NCI-H2227 (cell line): ENCODE measurements around the gene PRKRA.
"Not testable (repeated sequence)": the region's sequence is repeated elsewhere in the genome, so short reads cannot be mapped to it uniquely, and the experiment has no call there.

ENCODE experiments used
- DNase-seq: peaks from one replicate; lab custom pipeline; 2025; ENCODE audit not compliant: unreplicated experiment; lab: John Stamatoyannopoulos, UW

Gene PRKRA

DNA sequence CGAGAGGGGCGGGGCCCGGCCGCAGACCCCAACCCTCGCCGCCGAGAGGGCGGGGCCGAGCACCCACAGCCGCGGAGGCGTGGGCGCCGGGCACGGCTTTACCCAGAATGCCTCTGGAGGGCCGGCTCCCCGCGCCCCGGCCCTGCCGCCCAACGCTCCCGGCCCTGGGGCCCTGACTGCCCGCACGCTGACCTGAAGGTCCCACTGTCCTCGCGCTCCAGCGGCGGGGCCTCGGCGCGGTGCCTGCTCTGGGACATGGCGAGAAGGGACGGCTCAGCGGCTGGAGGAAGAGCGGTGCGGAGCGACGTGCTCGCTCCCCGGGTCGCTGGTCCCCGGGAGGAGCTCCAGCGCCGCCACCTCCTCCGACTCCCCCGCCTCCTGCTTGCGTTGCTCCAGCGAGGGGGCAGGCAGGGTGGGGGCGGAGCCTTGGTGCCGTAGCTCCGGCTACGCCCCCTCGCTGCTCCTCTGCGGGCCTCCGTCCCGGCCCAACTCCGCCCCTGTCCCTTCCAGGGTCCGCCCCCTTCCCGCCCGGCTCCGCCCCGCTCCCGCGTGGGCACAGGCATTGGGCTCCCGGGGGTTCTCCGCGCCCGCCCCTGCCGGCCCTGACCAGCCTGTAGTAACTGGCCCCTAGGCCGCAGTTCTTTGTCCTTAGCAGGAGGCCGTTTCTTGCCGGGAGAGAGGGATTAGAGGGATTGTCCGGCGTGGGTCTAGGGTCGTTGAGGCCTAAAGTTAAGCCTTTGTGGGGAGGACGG lies at the start of gene PRKRA, which contains the start of gene PJVK:
Gene PRKRA (minus strand): TSS at position 402 of the 752 bp plus-strand sequence. CDS start 145 bp downstream, at position 257.
Gene PJVK (plus strand): TSS at position 605 of the 752 bp plus-strand sequence. CDS start 2,032 bp downstream, outside the sequence.
- DNase-seq: peak; percentile 100

DNA sequence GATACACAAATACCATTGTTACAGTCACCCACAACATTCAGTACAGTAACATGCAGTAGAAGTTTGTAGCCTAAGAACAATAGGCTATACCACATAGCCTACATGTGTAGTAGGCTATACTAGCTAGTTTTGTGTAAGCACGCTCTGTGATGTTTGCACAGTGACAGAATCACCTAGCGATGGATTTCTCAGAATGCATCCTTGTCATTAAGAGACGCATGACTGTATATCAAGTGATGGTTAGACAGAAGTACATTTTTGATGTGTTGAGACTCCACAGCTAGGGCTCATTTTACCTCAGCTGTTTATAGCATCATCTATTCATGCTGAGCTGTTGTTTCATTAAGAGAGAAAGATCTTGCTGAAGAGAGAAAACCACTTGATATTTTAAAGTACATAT lies 48.7 kb upstream of the PRKRA start:
- DNase-seq: no peak

DNA sequence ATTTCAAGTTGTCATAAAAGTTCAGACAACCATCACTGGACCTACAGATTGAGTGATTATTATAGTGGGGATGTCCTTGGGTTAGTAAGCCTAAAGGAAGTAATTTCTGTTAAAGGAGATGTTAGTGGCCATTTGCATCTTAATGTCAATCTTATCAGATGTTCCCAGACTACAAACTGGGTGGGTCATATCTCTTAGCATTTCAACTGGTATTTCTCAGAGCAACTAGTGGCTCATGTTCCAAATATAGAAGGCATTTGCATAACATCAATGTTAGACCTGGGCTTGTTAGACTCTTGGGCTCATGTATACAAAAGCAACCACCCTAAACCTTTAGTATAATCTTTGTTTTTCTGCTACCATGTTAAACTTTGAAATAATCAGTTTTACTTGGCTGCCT lies 47.2 kb upstream of the PRKRA start:
- DNase-seq: no peak

DNA sequence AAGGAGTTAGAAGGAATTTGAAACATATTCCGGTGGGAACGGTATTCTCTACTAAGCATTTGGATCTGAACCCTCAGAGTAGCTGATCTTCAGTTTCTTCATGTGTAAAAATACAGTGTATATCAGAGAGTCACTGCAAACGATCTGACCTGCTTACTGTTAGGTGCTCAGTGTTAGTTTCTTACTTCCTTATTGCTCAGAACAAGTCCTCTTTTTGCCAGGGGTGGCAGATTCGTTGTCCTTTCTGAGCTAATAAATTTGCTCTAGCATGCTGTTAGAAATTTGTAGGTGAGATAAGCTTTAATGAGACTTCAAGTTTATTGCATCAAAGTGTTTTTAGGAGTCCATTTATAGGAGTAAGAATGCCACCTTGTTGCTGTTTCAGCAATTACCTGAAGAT lies 45.1 kb upstream of the PRKRA start:
- DNase-seq: no peak

DNA sequence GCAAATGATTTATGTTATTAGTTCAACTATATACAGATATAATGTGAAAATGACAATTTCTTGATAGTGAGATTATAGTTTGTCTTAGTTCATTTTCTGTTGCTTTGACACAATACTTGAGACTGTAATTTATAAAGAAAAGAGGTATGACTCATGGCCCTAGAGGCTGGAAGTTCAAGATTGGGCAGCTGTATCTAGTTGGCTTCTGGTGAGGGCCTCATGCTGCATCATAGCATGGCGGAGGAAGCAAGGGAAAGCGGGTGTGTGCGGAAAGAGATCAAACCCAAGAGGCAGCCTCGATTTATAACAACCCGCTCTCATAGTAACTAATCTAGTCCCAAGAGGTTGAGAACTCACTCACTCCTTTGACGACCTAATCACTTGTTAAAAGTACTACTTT lies 40.6 kb upstream of the PRKRA start:
- no peak for DNase-seq

DNA sequence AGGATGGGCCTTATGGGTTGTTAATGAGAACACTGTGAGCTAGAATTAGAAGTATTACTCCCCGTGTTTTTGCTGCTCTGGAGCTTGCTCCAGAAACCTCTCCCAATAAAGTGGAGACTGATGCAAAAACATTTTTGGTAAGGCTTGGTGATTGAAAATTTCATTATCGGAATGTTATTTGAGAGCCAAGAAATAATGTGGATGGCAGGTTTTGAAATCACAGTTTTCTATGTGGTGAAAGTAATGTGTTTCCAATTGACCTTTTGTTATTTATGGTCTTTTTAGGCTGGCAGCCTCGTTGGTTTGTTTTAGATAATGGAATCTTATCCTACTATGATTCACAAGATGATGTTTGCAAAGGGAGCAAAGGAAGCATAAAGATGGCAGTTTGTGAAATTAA lies 34.4 kb upstream of the PRKRA start:
- DNase-seq: no peak

DNA sequence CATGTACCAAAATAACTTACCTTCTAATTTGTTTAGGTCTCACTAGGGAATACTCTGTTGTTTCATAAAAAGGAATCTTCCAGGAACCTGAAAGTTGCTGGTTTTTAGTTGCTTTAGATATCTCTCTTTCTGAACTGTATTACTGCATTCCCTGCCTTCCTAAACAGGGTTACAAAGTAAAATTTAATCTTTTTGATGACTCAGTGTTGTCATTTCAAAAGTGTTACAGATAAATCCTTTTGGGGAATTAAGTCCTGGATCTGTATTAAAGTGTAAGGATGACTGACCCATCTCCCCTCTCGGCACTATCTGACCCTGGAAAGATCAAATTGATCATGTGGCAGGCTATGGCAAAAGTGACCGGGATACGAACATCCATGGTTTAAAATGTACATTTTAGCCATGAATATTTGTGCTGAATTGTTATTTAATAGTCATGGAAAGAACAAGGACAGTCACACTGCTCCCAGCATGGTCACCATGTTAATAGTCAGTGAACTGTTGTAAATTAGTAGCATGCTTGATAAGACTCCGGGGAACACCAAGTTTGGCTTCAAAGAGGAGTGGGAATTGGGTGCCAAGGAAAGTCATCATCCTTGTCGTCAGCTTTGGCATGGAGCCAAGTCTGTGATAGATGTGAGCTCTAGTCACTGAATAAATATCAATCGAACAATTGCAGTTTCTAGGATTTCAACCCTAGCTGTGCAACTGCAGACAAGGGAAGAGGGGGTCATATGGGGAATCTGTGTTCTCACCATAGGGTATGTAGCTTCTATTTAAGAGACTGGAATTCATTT lies 33.5 kb upstream of the PRKRA start:
- peak; percentile 68 for DNase-seq

DNA sequence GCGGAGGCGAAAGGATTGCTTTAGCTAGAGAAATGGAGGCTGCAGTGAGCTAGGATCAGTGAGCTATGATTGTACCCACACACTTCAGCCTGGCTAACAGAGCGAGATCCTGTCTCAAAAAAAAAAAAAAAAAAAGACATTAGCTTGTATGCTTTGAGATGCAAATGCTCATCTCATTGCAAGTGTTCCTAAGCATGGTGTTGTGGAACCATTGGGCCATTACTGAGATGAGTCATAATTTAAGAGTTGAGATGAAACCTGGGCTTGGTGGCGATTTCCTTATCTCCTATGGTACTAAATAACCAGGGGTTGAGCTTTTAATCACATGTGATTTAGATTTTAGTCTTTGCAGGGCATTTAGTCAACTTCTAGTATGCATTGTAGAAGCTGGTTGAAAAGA lies 31.5 kb upstream of the PRKRA start:
- peak; percentile 41 for DNase-seq

DNA sequence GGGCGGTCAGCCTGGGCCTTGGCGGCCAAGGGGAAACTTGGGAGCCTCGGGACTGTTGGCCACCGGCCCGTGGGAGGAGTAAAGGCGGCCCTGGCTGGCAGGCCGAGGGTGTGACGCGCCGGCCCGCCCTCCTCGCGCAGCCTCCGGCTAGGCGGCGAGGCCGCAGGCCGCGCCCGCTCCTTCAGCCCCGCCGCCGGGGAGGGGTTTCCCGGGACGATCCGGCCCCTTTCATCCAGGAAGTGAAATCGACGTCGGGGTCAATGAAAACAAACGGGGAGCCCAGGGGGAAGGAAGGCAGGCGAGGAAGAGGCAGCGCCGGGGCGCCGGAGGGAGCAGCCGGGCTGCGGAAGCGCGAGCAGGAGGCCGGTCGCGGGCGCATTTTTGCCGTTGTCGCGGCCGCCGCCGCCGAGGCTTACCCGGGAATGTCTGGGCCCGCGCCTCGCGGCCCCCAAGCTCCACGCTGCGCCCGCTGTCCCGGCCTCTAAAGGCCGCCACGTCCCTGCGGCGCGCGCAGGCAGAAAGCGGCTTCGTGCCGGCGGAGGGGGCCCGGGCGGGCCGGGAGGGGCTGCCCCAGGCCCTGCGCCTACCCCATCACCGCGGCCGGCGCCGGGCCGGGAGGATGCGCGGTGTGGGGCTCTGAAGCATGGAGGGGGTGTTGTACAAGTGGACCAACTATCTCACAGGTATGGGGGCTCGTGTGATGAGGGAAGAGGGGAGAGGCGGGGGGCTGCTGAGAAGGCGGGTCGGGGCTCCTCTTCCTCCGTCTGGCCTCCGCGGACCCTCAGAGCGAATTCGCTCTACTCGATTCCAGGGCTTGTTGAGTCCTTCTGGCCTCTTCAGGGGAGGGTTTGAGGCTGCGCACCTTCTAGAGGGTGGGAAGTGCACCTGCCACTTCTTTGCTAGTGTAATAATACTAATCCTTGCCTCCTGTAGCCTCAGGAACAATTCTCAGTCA lies 29.5 kb upstream of the PRKRA start, which contains the start of gene PLEKHA3:
Gene PLEKHA3 (plus strand): TSS at position 231 of the 955 bp plus-strand sequence. CDS start 413 bp downstream, at position 644.
- peak; percentile 97 for DNase-seq

DNA sequence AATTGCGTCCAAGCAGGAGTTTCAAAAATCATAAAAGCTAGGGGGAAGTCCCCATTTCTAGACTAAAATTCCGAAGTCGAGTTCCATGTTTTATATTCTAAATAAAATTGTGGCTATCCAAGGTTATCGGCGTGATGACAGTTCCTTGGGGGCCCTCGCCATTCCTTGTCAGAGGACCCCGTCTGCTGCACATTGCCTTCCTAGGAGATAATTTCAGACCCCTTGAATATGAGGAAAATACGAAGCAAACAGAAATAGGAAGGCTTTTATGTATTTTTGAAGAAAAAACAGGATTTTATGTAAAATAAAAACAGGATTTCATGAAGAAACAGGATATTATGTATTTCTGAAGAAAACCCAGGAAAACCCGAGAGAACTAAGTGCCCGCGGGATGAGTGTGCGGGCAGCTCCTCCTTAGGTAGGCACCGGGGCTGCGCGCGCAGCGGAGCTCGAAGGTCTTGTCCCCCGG lies 28.8 kb upstream of the PRKRA start:
- DNase-seq: peak; percentile 56

DNA sequence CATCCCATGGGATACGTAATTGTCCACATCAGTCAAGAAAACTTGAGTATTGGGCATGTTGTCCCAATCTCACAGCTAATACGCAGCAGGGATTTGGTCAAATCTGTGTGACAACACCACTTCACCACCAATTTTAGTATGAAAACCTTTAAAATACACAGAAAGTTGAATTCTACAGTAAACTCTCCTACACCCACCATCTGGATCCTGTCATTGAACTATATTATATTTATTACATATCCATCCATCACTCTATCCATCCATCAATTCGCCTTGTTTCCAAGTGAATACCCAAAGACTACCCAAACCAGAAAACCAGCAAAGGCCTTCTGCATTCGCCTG lies 28.3 kb upstream of the PRKRA start:
- no peak for DNase-seq

DNA sequence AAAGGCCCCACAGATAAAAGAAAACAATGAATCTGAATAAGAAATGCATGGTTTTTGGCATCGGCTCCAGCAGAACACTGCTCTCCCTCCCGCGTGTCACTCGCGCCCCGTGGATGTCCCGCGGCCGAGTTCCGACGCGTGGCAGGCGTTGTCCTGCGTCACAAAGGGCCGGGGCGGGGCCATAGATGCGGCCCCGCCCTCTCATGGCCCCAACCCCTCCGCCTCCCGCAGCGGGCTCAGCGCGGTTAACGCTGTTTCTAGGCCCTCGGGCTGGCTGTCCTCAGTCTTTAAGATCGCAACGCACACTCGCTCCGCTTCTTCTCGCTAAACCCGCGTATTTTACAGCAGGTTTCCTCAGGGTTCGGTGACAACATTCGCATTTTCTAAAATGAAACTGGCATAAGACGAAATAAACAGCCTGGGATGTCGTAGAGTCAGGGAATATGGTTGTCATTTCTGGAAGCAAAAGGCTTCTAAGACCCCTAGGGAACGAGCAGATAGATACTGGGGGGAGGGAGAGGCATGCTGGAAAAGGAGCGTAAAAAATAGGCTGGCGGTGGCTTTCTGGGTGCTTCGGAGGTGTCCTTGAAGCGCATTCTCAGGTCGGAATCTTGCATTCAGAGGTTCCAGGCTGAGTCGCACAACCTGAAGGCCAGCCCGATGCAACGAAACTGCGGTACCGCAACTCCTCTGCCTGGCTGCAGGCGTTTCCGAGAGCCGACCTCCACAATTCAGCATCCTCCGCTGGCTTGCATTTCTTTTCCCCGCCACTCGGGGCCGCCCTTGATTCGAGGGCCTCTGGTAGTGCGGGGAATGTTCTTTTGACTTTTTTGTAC lies 27.7 kb upstream of the PRKRA start, which contains the start of gene FKBP7:
Gene FKBP7 (minus strand): TSS at position 162 of the 836 bp plus-strand sequence. CDS start 101 bp downstream, at position 61.
- DNase-seq: peak; percentile 95

DNA sequence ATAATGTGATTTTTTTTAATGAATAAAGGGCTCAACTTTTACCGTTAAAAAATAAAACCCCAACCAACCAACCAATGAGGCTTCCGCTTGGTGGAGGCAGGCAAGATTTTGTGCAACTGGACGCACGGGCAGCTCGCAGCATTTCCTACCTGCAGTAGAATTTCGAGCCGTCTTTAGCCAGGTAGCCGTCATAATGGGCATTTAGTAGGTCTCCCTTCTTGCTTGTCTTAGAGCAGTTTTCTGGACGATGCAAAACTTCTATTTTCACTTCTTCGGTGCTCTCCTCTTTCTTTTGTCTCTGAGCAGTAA lies 27.1 kb upstream of the PRKRA start:
- DNase-seq: peak; percentile 65

DNA sequence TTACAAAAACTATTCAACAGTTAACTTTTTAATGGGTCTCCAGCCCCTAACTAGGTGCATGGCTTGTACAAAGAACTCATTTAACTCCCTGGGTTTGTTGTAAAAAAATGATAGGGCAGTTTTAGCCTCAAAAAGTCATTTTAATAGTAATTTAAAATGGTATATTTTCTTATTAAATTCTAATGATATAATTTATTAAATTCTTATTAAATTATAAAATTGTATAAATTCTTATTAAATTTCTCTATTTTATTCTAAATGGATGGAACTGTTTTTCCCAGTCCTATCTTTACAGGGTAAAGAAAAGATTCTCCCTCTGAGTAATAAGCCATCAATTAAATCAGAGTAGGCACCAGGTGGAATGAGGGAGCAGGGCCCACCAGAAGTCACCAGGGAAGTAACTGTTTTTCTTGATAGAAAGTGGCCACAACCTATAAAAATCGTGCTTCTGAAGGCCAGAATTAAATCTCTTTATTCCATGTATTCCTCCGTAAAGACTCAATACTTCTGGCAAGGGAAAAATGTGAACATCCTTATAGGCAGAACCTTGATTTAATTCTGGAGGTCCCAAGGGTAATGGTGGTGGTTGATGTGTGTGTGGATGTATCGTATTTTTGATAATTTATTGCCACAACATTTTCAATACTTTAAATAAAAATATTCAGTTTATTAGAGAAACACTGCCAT lies 26.6 kb upstream of the PRKRA start:
- peak; percentile 36 for DNase-seq

DNA sequence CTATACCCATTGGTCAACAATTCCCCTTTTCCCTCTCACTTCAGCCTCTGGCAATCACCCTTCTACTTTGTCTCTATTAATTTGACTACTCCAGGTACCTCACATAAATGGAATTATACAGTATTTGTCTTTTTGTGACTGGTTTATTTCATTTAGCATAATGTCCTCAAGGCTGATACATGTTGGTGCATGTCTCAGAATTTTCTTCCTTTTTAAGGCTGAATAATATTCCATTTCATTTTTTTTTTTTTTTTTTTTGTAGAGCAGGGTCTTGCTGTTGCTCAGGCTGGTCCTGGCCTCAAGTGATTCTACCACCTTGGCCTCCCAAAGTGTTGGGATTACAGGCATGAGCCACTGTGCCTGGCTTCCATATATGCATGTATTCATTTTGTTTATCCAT lies 25.5 kb upstream of the PRKRA start:
- no peak for DNase-seq

DNA sequence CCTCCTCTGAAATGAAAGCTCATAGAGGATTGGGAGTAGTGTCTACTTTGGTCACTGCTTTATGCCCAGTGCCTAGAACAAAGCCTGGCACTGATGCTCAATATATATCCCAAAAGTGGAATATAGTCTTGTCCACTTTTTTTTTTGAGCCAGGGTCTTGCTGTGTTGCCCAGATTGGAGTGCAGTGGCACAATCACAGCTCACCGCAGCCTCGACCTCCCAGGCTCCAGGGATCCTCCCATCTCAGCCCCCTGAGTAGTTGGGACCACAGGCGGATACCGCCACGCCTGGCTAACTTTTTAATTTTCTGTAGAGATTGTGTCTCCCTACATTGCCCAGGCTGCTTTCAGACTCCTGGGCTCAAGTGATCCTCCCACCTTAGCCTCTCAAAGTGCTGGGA lies 23.6 kb upstream of the PRKRA start:
- no peak for DNase-seq

DNA sequence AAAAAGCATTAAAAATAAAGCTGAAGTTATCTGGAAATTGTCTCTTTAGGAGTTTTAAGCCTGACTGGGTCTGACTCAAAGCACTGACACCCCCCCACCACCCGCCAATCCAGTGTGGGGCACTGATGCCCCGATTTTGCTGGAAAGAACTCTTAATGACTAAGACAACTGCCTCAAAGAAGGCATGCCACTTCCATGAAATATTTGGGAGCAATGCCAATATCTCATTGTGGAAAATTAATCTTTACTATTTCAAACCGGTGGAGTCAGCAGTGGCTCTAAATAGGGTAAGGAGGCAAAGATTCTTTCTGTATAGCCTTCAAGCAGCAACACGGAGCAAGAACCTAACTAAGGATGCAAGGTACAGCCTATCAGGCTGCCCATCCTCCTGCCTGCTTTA lies 23.0 kb upstream of the PRKRA start:
- DNase-seq: no peak

DNA sequence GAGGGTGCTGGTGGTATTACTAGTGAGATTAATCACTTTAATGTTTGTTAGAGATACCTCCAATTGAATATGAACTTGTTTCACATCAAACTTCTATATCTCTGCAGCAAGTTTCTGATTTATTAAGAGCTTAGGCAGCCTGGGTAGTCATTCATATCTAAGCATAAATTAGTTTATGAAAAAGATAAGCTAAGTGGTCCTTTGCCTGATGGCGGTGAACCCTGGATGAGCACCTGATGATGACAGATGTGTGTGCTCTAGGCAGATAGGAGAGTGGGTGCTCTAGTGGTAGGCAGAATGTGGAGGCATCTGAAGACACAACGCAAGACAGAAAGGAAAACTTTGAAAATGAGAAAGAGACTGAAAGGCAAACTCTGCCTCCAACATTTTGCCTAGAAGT lies 22.4 kb upstream of the PRKRA start:
- no peak for DNase-seq

DNA sequence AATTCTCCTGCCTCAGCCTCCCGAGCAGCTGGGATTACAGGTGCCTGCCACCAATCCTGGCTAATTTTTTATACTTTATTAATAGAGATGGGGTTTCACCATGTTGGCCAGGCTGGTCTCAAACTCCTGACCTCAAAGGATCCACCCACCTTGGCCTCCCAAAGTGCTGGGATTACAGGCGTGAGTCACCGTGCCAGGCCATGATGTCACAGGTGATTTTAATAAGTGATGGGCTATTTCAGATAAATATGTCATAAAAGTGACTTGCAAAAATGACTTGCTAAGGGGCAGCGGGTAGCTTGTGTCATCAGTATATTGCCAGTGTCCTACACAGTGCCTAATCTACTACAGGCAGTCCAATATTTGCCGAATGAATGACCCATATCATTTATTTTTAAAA lies 20.3 kb upstream of the PRKRA start:
- DNase-seq: not testable (repeated sequence)
